K562 (cell line): ENCODE measurements around the gene VDAC1. TPM values are rescaled to one million over a fixed set of nuclear protein-coding genes. Genes with fewer than 3 reads are reported as not detected.
A peak's percentile ranks its signal among the peaks of the same experiment; 100 is the strongest.

Experiments used
- ATAC-seq: fragments of 200-7000 bp; cut with Tn5 transposase; 3 replicates; pipeline ENCODE4 v1.9.1; 2020; ENCODE audit warnings: moderate library complexity
- BruUV-seq: library from RNA; stranded (reverse); fragments of 400-500 nt; replicated peaks from 2 replicates; lab custom pipeline; 2021; lab: Mats Ljungman, UMichigan
- CTCF ChIA-PET: fragments of 300-600 bp; formaldehyde crosslinking; extraction: SDS; loops from one replicate; lab custom pipeline; 2021; ENCODE audit warnings: low intra/inter-chr PET ratio; lab: Yijun Ruan, JAX
- POLR2A ChIA-PET: fragments of 300-600, 350-650 bp; sonication (Branson Sonifier 250); formaldehyde crosslinking; extraction: SDS; loops from one replicate; lab custom pipeline; 2021; ENCODE audit warnings: antibody characterized with exemption, inconsistent platforms; lab: Yijun Ruan, JAX
- DNase-seq, 4 experiments: peaks; one replicate each; pipeline versions ENCODE4 v3.0.0 to v3.0.0-alpha.2; 2011 to 2018; ENCODE audit warnings: low spot score in 3 of 4, mixed read lengths in 3 of 4; ENCODE audit errors: extremely low read depth in 1 of 4
- FAIRE-seq: peaks from 2 replicates; lab custom pipeline; 2011; peaks lifted over from hg19 to GRCh38; lab: Jason Lieb, UNC
- H2AFZ ChIP-seq: 2 replicates; pipeline ENCODE4 v1.6.0; 2011; ENCODE audit warnings: low read depth, low read length, control low read depth, inconsistent platforms
- H3K27ac ChIP-seq: fragments of 200-600 bp; 3 replicates; pipeline ENCODE4 v1.8.0; 2011; ENCODE audit warnings: low read depth, mild to moderate bottlenecking, control low read depth, inconsistent platforms, low read length, moderate library complexity, mixed read lengths; ENCODE audit errors: extremely low read depth
- H3K27me3 ChIP-seq, 2 experiments: fragments of 300-600 bp in 1 of 2; 2 replicates in 1 of 2; 3 replicates in 1 of 2; pipeline versions ENCODE4 v1.6.0 to v1.8.0; 2011; ENCODE audit warnings: inconsistent platforms in 2 of 2, low read length in 2 of 2, mild to moderate bottlenecking in 1 of 2, mixed read lengths in 1 of 2, moderate library complexity in 1 of 2; ENCODE audit not compliant: control insufficient read depth in 2 of 2, insufficient read depth in 2 of 2
- H3K36me3 ChIP-seq: fragments of 300-600 bp; 3 replicates; pipeline ENCODE4 v1.8.0; 2011; ENCODE audit warnings: mild to moderate bottlenecking, low read length, inconsistent platforms; ENCODE audit not compliant: control insufficient read depth, insufficient read depth
- H3K4me1 ChIP-seq, 2 experiments: fragments of 200-600 bp in 1 of 2; replicated peaks in 1 of 2; 2 replicates in 1 of 2; 3 replicates in 1 of 2; pipeline versions ENCODE4 v1.5.1 to v1.8.0; 2011; ENCODE audit warnings: inconsistent platforms in 2 of 2, low read length in 2 of 2, mild to moderate bottlenecking in 1 of 2, mixed read lengths in 1 of 2, moderate library complexity in 1 of 2; ENCODE audit not compliant: control insufficient read depth in 2 of 2, insufficient read depth in 2 of 2
- H3K4me2 ChIP-seq: 2 replicates; pipeline ENCODE4 v1.6.1; 2011; ENCODE audit warnings: low read length, control low read depth, inconsistent platforms, mixed read lengths; ENCODE audit not compliant: insufficient read depth
- H3K4me3 ChIP-seq: fragments of 200-600 bp; sonication (generic), shearing (Covaris generic); 2 replicates; pipeline ENCODE4 v1.5.1; 2016; ENCODE audit warnings: control low read depth, inconsistent platforms
- H3K79me2 ChIP-seq: fragments of 200-600 bp; 3 replicates; pipeline ENCODE4 v1.8.0; 2011; ENCODE audit warnings: low read length, inconsistent platforms; ENCODE audit not compliant: control insufficient read depth, insufficient read depth
- H3K9ac ChIP-seq, 2 experiments: 2 replicates each; pipeline versions ENCODE4 v1.6.0 to v1.6.1; 2011; ENCODE audit warnings: low read depth in 2 of 2, low read length in 2 of 2, control low read depth in 1 of 2, inconsistent platforms in 1 of 2, mild to moderate bottlenecking in 1 of 2, mixed read lengths in 1 of 2; ENCODE audit not compliant: insufficient read depth in 1 of 2
- H3K9me1 ChIP-seq: one replicate; pipeline ENCODE4 v1.6.0; 2011; ENCODE audit warnings: inconsistent platforms, mild to moderate bottlenecking, low read length, moderate library complexity; ENCODE audit not compliant: control insufficient read depth, insufficient read depth
- H3K9me3 ChIP-seq: replicated peaks from 2 replicates; pipeline ENCODE4 v1.5.1; 2011; ENCODE audit warnings: low read depth, low read length, inconsistent platforms; ENCODE audit not compliant: control insufficient read depth, insufficient read depth
- H4K20me1 ChIP-seq: replicated peaks from 2 replicates; pipeline ENCODE4 v1.6.1; 2011; ENCODE audit warnings: low read length, inconsistent platforms, mixed read lengths; ENCODE audit not compliant: control insufficient read depth, insufficient read depth
- CBFA2T3 ChIP-seq: fragments of 450-650 bp; IDR thresholded peaks from 2 replicates; pipeline ENCODE4 v1.6.1; 2017
- PHB ChIP-seq: fragments of 250-450 bp; sonication (Bioruptor Pico); IDR thresholded peaks from 2 replicates; pipeline ENCODE4 v1.5.0; 2021
- RUNX1 ChIP-seq: sonication (generic); IDR thresholded peaks from 2 replicates; pipeline ENCODE4 v1.6.1; 2016; ENCODE audit warnings: antibody characterized with exemption, low read depth
- ZBTB8A ChIP-seq: fragments of 450-650 bp; IDR thresholded peaks from 2 replicates; pipeline ENCODE4 v1.6.1; 2018; ENCODE audit warnings: mild to moderate bottlenecking, moderate library complexity; ENCODE audit not compliant: partially characterized antibody
- ZNF347 ChIP-seq: fragments of 450-650 bp; formaldehyde crosslinking; IDR thresholded peaks from 2 replicates; pipeline ENCODE4 v1.4.0; 2020; ENCODE audit warnings: low read depth, mild to moderate bottlenecking, moderate library complexity
- ZNF436 ChIP-seq: fragments of 250-450, 450-650 bp; sonication (Bioruptor Pico); formaldehyde crosslinking; IDR thresholded peaks from 2 replicates; pipeline ENCODE4 v1.7.0; 2020; ENCODE audit warnings: mild to moderate bottlenecking
- ZNF512 ChIP-seq: IDR thresholded peaks from 2 replicates; pipeline ENCODE4 v1.6.1; 2016; ENCODE audit warnings: missing genetic modification characterization, missing compliant biosample characterization
- WGBS: fragments of 100-300 bp; shearing (Covaris generic); methylation state at CpG from one replicate; pipeline ENCODE4 v1.1.6; 2016; ENCODE audit warnings: low coverage, mixed read lengths; ENCODE audit not compliant: insufficient coverage; ENCODE audit errors: missing lambda C conversion rate; 5-methylcytosine and 5-hydroxymethylcytosine counted together
- in situ Hi-C: fragments of 300-500 bp; cut with MboI; formaldehyde crosslinking; loops from 4 replicates; pipeline ENCODE4 v1.15.0; 2018; ENCODE audit warnings: inconsistent platforms, mixed read lengths
- intact Hi-C: fragments of 100-400 bp; cut with micrococcal nuclease; formaldehyde crosslinking; loops from 2 replicates; pipeline ENCODE4 v1.14.2; 2022
- polyA plus RNA-seq, 8 experiments: library from polyadenylated mRNA; depleted of rRNA in 4 of 8; stranded (reverse) in 5 of 8; unstranded in 3 of 8; fragments of >200 nt; fragmentation: Nextera tagmentation in 2 of 8; fragmentation: Illumina TruSeq in 1 of 8; extraction: Ambion mirVana in 2 of 8; extraction: Trizol in 1 of 8; gene quantifications; 2 replicates each; pipeline versions ENCODE4 v1.2.1 to v1.2.3, GENCODE V29; 2011 to 2014; ENCODE audit warnings: inconsistent platforms in 1 of 8, missing spikeins in 1 of 8
- total RNA-seq, 7 experiments: library from RNA; depleted of rRNA in 6 of 7; stranded (reverse); fragments of >200 nt in 6 of 7; fragmentation: Illumina TruSeq in 2 of 7; extraction: Trizol in 2 of 7; gene quantifications; 2 replicates each; pipeline versions ENCODE4 v1.2.1 to v1.2.3, GENCODE V29; 2011 to 2021; ENCODE audit warnings: low replicate concordance in 1 of 7

The VDAC1 gene
- total and polyA plus RNA-seq, 9 of the 15 experiments (the other 6 are each of a cell fraction or from before 2014, with no cell fraction given), result 168 to 366 (median 293) TPM

- TF ChIP-seq PHB (no peak), RUNX1 (no peak), ZNF347 (CRISPR knock-in tag) (no peak)
- TF ChIP-seq, all 486 proteins: peak for 0
These were observed 15.4 kb upstream of the VDAC1 start (continued) for GRCh38 chr5:134020188-134020587.

GRCh38 chr5:134019636-134020035, 14.9 kb upstream of the VDAC1 start:
- Histone ChIP-seq H3K79me2 (no peaks in the 10 kb centered on the region), H3K4me1 (peaks cover 0 to 4% of the 10 kb centered on the region in 2 experiments; a peak in 3 of 5 replicates), H3K9ac (no peak overlapping the region), H3K9me1 (no peaks in the 10 kb centered on the region), H3K27me3 (peaks cover 24 to 45% of the 10 kb centered on the region in 2 experiments; a peak in 4 of 5 replicates), H3K36me3 (no peaks in the 10 kb centered on the region), H4K20me1 (peaks cover 10% of the 10 kb centered on the region), H3K9me3 (no peaks in the 10 kb centered on the region), H2AFZ (no peak overlapping the region), H3K4me2 (no peak overlapping the region), H3K27ac (no peak overlapping the region), H3K4me3 (no peak overlapping the region)
- TF ChIP-seq CBFA2T3 (peak; percentile 14; the same call in 1 of the 2 replicates), ZNF436 (CRISPR knock-in tag) (no peak), ZNF512 (no peak), ZBTB8A (no peak)
- peak; percentile 50 for ATAC-seq
- DNase-seq, result no peak
- intact Hi-C loops, result no loop called here
- in situ Hi-C loops, result no loop called here
- BruUV-seq, result no TSS peak
- no peak for FAIRE-seq
- POLR2A ChIA-PET, result interaction anchor here (0.9 to 1.8 kb wide), 3 partner anchors 14 to 20 kb away, joined by 3 to 5 read pairs (median 3); partner anchors contain the start of gene VDAC1
- CTCF ChIA-PET, result no interaction called here
- 11% methylated on average over 4 of the region's 4 CpGs for WGBS
